Peyer's patch (tissue), 4 donors: ENCODE results near the gene MRPS9. TPM values are rescaled to one million over a fixed set of nuclear protein-coding genes. Genes with fewer than 3 reads are reported as not detected.

Experiments used
- DNase-seq, 3 donors: peaks; one replicate each; pipeline ENCODE4 v3.0.0-alpha.2; 2017 to 2019
- H3K27ac ChIP-seq, 4 donors: fragments of 200-600 bp; sonication (generic); one replicate each; pipeline ENCODE4 v1.5.1; 2016 to 2019
- H3K27me3 ChIP-seq, 2 donors: fragments of 200-600 bp; sonication (generic); one replicate each; pipeline ENCODE4 v1.5.1; 2019
- H3K36me3 ChIP-seq, 3 donors: fragments of 200-600 bp; sonication (generic); one replicate each; pipeline ENCODE4 v1.5.1; 2016 to 2019
- H3K4me1 ChIP-seq, 4 donors: fragments of 200-600 bp; sonication (generic); one replicate each; pipeline ENCODE4 v1.5.1; 2016 to 2019
- H3K4me3 ChIP-seq, 4 donors: fragments of 200-600 bp; sonication (generic); 1 replicate in 3 of 4; 2 replicates in 1 of 4; pipeline ENCODE4 v1.5.1; 2016 to 2019; ENCODE audit warnings: mild to moderate bottlenecking in 1 of 4
- H3K9me3 ChIP-seq, 4 donors: fragments of 200-600 bp; sonication (generic); one replicate each; pipeline ENCODE4 v1.5.1; 2016 to 2019; ENCODE audit warnings: mild to moderate bottlenecking in 1 of 4
- CTCF ChIP-seq, 6 experiments: fragments of 450-650 bp in 4 of 6; fragments of 200-600 bp in 2 of 6; sonication (generic) in 1 of 6; IDR thresholded peaks; one replicate each; pipeline ENCODE4 v1.5.1; 2017 to 2019; ENCODE audit warnings: antibody characterized with exemption in 6 of 6, mild to moderate bottlenecking in 3 of 6, moderate library complexity in 1 of 6
- POLR2A ChIP-seq, 2 donors: fragments of 450-650 bp; IDR thresholded peaks; one replicate each; pipeline ENCODE4 v1.5.1; 2017; ENCODE audit warnings: antibody characterized with exemption in 2 of 2, mild to moderate bottlenecking in 2 of 2, moderate library complexity in 2 of 2
- total RNA-seq, 4 donors: library from RNA; depleted of rRNA; stranded (reverse); fragments of >200 nt; gene quantifications; one replicate each; pipeline ENCODE4 v1.1.0, GENCODE V29; 2016

MRPS9 gene
- total RNA-seq, 4 donors from 2014 or later, result 9.7 to 34.7 (median 17.5) TPM

- Histone ChIP-seq H3K27ac (no peak overlapping the region), H3K4me1 (no peaks in the 10 kb centered on the region), H3K36me3 (peaks cover 0 to 6% (median 0%) of the 10 kb centered on the region in 3 donors), H3K4me3 (no peak overlapping the region), H3K27me3 (no peaks in the 10 kb centered on the region), H3K9me3 (no peaks in the 10 kb centered on the region)
- DNase-seq, result no peak
- TF ChIP-seq POLR2A (IDR thresholded peaks at IDR 0.05) (no peak), CTCF (IDR thresholded peaks at IDR 0.05) (no peak)
Observed at GRCh38 chr2:105087273-105087672, 49.4 kb downstream of the MRPS9 start.

DNA sequence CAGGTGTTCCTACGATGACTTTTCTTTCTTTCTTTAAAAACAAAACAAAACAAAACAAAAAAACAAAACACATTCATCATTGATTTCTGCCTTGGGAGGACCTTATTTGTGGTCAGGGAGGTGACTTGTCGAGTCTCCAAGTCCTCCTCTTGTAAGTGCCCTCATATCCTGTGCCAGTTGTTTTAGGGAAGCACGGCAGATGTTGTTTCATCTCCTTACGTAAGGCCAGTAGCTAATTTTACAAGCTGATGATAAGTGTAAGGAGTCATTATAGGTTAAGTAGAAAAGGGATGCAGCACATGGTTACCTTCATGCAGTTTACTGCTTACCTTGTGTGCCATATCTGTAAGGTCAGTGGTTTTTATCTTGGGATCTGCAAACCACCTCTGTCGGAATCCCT, 52.2 kb downstream of the MRPS9 start:
- DNase-seq, result no peak
- H3K27me3 ChIP-seq, result no peaks in the 10 kb centered on the region
- TF ChIP-seq POLR2A (IDR thresholded peaks at IDR 0.05) (no peak), CTCF (IDR thresholded peaks at IDR 0.05) (no peak)
- no peak overlapping the region for H3K4me3 ChIP-seq
- peaks cover 0 to 20% (median 0%) of the 10 kb centered on the region in 3 donors for H3K36me3 ChIP-seq
- H3K4me1 ChIP-seq, result no peaks in the 10 kb centered on the region
- H3K9me3 ChIP-seq, result no peaks in the 10 kb centered on the region
- no peak overlapping the region for H3K27ac ChIP-seq

- Histone ChIP-seq H3K9me3 (no peaks in the 10 kb centered on the region), H3K36me3 (peaks cover 0 to 31% (median 0%) of the 10 kb centered on the region in 3 donors)
- no peak for DNase-seq
Observed at GRCh38 chr2:105092797-105093196, 54.9 kb downstream of the MRPS9 start.

DNA sequence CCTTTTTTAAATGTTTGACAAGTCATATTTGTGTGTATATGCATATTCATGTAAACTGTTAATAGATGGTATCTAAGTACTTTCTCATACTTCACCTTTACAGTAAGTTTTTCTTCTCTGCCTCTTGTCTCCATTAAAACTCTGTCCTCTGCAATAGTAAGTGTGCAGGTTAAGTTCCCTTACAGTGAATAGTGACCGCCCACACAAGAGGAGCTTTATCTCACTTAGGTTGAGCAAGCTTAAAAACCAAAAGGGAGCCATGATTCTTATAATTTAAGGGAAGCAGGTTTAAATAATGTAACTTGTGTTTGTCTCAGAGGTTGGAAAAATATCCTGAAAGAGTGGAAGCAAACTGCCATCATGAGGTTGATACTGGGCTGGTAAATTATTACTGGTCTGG, 61.3 kb downstream of the MRPS9 start:
- no peaks in the 10 kb centered on the region for H3K27me3 ChIP-seq
- no peak overlapping the region for H3K4me3 ChIP-seq
- TF ChIP-seq POLR2A (IDR thresholded peaks at IDR 0.05), result no peak
- TF ChIP-seq CTCF (IDR thresholded peaks at IDR 0.05), result no peak
- peaks cover 0 to 49% (median 0%) of the 10 kb centered on the region in 3 donors for H3K36me3 ChIP-seq
- H3K27ac ChIP-seq, result no peak overlapping the region
- no peaks in the 10 kb centered on the region for H3K9me3 ChIP-seq
- no peaks in the 10 kb centered on the region for H3K4me1 ChIP-seq
- DNase-seq, result no peak

More at GRCh38 chr2:105092797-105093196, 54.9 kb downstream of the MRPS9 start:
- no peak overlapping the region for H3K27ac ChIP-seq
- TF ChIP-seq CTCF (IDR thresholded peaks at IDR 0.05) (no peak), POLR2A (IDR thresholded peaks at IDR 0.05) (no peak)
- H3K4me1 ChIP-seq, result no peaks in the 10 kb centered on the region
- no peak overlapping the region for H3K4me3 ChIP-seq
- no peaks in the 10 kb centered on the region for H3K27me3 ChIP-seq

DNA sequence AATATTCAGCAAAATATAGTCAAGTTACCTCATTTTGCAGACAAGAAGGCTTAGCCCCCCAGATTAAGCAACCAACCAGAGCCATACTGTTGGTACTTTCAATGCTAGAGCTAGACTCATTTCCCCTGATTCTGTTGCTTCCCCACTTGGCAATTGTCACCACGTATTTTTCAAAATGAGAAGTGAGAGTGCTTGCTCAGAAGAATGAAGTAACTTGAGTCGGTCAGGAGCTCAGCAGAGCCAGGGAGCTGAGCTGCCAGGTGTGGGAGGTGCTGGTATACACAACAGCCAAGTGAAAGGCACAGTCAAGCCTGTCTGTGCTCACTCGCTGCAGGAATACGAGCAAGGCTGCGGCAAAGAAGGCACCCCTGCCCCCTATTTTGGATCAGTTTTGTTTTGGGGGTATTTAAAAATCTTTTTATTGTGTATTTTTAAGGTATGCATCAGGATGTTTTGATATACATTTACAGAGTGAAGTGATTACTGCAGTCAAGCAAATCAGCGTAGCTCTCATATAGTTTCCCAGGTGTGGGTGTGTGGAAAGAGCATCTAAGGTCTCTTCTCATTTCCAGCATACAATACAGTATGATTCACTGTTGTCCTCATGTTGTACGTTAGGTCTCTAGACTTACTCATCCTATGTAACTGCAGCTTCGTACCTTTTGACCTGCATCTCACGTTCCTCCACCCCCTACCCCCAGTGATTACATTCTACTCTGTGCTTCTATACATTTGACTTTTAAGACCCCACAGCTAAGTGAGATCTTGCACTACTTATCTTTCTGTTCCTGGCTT, 62.4 kb downstream of the MRPS9 start:
- Histone ChIP-seq H3K36me3 (peaks cover 0 to 42% (median 0%) of the 10 kb centered on the region in 3 donors), H3K27ac (no peak overlapping the region), H3K27me3 (no peaks in the 10 kb centered on the region), H3K4me3 (no peak overlapping the region), H3K4me1 (no peaks in the 10 kb centered on the region), H3K9me3 (no peaks in the 10 kb centered on the region)
- DNase-seq, result no peak
- no peak for TF ChIP-seq CTCF (IDR thresholded peaks at IDR 0.05)
- TF ChIP-seq POLR2A (IDR thresholded peaks at IDR 0.05), result no peak
